GM21390 (cell line): ENCODE measurements around the gene RAPGEF6.
"Not testable (repeated sequence)": the region's sequence is repeated elsewhere in the genome, so short reads cannot be mapped to it uniquely, and the experiment has no call there.

ENCODE experiments used
- ATAC-seq: cut with Tn5 transposase; IDR thresholded peaks from one replicate; pipeline ENCODE4 v1.9.1; 2021; ENCODE audit not compliant: unreplicated experiment

RAPGEF6 gene

DNA sequence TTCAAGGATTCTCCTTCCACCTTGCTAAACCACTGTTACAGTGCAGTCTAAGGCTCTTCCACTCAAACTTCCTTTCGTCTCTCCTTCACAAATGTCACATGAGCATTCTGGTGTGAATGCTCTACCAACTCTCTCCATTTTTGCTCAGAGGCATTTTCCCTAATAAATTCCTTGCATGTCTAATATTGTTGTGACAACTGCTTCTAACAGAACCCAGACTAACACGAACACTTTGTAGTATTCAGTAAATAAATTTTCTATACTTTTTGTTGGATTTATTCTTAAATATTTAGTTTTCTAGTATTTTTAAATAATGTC, 24.0 kb downstream of the RAPGEF6 start:
- no peak for ATAC-seq

DNA sequence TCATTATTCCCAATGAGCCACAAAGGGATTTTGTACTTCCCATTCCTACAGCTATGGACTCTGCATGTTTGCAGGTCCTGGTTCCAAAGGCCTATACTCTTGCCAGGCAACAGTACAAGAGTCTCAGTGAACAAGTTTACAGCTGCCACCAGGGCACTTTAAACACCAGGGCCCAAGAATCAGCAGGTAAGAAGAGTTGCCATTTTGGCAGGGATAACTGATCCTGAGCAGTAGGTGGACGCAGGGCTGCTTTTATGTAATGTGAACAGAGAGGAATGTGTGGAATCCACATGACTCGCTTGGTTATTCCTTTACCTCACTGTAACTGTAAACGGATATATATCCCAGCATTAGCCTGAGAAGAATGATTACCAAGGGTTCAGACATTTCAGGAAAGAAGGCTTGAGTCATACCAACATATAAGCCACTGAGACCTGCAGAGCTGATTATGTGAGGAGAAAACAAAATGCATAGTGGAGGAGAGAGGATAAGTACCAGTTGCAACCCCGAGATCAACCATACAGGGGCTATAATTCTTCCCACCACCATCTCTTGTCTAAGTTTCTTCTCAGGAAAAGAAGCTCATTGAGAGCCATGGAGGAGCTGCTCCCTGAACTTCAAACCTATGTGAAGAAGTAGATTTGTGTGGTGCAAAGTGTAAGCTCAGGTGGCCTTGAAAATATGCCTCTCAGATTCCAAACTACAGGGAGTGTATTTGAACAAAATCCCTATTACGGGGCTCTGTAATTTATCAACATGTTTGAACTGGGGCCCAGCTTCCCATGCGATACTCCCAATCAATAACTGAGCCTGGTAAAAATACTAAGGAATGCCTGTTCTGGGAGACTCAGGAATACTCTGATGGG, 24.6 kb downstream of the RAPGEF6 start:
- no peak for ATAC-seq

DNA sequence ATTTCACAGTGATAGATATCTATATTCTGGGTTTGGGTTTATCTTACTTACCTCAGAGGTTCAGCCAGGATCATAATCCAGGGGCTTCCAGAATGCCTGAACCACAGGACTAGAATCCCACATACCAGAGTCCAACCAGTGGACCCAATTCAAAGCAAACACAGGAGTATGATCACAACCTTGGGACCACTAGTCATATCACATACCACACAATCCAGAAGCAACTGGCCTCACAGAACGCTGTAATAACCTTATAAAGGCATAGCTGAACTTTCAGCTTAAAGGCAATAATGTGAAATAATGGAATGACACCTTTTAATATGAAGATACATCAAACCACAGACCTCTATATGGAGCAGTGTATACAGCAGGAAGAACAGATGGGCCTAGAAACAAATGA, 25.3 kb downstream of the RAPGEF6 start:
- ATAC-seq: no peak

DNA sequence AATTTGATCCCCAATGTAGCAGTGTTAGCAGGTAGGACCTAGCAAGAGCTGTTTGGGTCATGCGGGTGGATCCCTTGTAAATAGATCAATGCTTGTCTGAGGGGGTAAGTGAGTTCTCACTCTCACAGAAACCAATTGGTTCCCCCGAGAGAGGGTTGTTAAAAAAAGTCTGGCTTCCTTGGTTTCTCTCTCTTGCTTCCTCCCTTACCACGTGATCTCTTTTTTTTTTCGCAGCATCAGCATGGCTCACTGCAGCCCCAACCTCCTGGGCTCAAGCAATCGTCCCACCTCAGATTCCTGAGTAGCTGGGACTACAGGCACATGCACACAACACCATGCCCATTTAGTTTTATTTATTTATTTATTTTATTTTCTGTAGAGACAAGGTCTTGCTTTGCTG, 26.4 kb downstream of the RAPGEF6 start:
- ATAC-seq: no peak

DNA sequence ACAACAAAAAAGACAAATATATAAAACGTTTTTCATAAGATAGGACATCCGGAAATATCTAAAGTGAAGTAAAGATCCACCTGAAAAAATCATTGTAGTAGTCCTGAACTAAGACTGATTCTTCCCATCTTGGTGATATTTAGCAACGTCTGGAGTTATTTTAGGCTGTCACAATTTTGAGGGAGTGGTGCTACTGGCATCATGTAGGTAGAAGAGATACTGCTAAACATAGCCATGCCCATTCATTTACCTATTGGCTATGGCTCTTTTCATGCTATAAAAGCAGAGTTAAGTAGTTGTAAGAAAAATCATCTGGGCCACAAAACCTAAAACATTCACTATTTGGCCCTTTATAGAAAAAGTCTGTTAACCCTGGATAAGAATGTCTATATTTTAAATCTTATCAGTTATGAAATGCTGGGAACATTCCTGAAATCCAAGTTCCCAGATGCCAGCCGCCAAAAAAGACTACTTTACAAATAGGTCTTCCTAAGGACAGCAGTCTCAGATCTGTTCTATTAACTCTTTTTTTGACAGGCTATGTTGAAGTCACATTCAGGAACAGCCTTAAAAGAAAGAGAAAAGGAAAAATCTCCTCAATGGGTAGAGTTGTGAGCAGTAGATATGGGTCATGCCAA, 27.0 kb downstream of the RAPGEF6 start:
- ATAC-seq: no peak

DNA sequence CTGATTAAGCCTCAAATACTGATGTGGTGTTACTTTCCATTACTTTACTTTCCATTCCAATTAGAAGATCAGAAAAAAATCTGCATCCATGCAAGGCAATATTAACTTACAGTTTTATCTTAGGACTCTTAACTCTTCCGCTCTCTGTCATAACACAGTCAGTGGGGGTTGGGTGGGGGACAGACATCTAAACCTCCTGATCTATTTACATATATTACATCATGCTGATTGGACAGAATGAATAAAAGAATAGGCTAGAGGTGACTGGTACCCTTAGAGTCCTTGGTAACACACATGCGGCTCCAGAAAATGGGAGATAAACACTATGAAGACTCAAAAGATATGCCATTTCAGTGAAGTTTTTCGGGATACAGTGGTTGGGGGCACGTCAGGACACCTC, 27.6 kb downstream of the RAPGEF6 start:
- no peak for ATAC-seq

DNA sequence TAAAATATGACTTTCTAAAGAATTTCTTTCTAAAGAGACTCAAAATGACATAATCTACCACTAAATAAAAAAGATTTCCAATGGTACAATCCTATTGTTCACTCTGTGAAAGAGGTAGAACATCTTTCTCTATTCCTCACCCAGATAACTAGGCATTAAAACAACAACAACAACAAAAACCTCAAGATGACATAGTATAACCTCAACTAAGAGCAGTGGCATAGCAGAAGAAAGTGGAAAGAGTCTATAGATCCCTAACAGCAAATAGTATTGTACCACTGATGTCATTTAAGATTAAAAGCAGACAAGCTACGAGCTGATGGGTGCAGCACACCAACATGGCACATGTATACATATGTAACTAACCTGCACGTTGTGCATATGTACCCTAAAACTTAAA, 29.9 kb downstream of the RAPGEF6 start:
- ATAC-seq: no peak

DNA sequence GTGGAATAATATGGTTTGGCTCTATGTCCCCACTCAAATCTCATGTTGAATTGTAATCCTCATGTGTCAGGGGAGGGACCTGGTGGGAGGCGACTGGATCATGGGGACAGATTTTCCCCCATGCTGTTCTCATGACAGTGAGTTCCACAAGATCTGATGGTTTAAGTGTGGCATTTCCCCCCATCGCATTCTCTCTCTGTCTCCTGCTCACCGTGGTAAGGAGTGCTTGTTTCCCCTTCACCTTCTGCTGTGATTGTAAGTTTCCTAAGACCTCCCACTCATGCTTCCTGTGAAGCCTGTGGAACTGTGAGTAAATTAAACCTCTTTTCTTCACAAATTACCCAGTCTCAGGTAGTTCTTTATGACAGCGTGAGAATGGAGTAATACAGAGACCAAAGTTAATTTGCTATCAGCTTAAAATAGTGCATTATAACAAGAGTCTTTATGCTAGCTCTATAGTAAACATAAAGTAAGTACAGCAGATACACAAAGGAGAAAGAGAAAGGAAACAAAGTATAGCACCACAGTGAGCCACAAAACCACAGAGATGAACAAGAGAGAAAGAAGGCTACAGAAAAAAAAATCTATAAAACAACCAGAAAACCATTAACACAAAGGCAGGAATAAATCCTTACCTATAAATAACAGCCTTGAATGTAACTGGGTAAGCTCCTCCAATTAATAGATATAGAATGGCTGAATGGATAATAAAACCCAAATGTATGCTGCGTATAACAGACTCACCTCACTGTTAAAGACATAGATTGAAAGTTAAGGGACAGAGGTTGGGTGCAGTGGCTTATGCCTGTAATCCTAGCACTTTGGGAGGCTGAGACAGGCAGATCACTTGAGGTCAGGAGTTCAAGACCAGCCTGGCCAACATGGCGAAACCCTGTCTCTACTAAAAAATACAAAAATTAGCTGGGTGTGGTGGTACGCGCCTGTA, 39.7 kb downstream of the RAPGEF6 start:
- ATAC-seq: peak; percentile 87

DNA sequence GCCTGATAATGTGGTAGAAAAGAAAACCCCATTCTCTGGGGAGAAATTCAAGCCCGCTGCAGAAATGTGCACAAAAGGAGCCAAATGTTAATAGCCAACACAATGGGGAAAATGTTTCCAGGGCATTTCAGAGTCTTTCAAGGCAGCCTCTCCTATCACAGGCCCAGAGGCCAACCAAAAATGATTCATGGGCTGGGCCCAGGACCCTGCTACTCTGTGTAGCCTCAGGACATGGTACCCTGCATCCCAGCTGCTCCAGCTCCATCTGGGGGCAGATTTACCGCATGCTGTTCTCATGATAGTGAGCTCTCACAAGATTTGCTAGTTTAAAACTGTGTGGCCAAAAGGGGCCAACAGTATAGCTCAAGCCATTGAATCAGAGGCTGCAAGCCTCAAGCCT, 41.1 kb downstream of the RAPGEF6 start:
- no peak for ATAC-seq

DNA sequence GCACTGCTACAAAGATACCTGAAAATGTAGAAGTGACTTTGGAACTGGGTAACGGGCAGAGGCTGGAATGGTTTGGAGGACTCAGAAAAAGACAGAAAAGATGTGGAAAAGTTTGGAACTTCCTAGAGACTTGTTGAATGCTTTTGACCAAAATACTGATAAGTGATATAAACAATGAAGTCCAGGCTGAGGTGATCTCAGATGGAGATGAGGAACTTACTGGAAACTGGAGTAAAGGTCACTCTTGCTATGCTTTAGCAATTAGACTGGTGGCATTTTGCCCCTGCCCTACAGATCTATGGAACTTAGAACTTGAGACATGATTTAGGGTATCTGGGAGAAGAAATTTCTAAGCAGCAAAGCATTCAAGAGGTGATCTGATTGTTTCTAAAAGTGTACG, 41.6 kb downstream of the RAPGEF6 start:
- not testable (repeated sequence) for ATAC-seq

DNA sequence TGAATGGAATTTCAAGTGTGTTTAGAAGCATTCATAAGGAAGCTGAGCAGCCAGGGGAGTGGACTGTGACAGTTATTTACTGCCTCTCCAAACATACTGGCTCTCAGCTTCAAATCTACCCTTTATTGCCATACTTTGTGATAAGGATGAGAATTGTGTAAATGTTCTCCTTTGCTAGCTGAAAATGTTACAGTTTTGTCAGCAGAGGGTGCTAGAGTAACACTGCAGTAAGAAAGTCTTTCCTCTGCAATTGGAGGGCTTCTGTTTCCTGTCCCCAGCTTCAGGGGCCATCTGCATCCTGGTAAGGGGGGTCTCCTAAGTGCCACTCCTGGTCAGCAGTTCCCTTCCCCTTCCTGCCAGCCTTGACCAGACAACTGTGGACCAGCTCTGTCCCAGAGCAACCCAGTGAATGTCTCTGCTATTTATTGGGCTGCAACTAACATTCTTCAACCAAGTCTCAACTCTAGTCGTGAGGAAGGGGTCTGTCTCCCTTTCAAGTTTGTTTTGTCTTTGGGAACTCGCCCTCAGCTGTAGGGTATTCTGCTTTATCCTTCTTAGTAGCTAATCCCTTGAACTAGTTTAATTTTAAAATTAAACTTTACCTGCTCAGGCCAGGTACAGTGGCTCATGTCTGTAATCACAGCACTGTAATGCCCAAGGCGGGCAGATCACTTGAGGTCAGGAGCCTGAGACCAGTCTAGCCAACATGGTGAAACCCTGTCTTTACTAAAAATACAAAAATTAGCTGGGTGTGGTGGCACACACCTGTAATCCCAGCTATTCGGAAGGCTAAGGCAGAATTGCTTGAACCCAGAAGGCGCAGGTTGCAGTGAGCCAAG, 45.3 kb downstream of the RAPGEF6 start:
- ATAC-seq: peak; percentile 51

DNA sequence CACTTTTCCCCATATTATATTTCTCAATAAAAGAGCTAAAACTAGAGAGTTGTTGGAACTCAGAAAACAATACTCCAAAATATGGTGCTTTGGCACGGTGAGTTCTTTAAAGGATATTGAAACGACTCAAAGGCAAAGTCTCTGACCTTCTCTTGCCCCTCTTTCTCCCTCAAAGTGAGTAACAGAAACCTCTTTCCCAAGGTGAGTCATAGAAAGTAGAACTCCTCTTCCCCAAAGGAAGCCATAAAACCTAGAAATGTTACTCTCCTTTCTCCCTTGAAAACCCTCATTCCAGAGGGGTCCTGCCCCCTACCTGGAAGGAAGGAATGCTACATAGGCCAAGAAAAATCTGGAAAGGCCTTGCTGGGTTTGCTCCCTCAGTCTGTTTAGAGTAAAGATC, 47.5 kb downstream of the RAPGEF6 start:
- no peak for ATAC-seq

DNA sequence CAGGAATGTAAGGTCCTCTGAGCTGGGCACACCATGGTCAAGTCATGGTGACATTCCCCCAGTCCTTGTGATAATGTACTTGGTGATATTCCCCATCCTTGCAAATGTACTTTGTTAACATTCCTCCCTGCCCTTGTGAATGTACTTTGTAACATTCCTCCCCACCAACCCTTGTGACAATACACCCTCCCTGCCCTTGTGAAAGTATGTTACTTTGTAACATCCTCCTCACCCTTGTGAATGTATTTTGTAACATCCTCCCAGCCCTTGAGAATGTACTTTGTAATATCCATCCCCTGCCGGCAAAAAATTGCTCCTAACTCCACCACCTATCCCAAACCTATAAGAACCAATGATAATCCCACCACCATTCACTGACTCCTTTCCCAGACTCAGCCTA, 53.3 kb downstream of the RAPGEF6 start:
- no peak for ATAC-seq

DNA sequence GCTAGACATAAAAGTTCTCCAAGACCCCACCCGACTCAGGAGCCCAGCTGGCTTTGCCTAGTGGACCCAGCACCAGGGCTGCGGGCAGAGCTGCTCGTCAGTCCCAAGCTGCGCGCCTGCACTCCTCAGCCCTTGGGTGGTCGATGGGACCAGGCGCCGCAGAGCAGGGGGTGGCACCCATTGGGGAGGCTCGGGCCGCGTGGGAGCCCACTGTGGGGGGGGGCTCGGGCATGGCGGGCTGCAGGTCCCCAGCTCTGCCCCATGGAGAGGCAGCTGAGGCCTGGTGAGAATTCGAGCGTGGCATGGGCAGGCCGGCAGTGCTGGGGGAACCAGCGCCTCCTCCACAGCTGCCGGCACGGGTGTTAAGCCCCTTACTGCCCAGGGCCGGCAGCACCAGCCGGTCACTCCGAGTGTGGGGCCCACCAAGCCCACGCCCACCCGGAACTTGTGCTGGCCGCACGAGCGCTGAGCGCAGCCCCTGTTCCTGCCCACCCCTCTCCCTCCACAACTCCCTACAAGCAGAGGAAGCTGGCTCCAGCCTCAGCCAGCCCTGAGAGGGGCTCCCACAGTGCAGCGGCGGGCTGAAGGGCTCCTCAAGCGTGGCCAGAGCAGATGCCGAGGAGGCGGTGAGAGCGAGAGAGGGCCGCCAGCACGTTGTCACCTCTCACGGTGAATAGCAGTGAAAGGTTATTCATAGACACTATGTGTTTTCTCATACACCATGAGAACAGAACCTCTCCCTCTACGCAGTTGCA, 54.9 kb downstream of the RAPGEF6 start:
- no peak for ATAC-seq

DNA sequence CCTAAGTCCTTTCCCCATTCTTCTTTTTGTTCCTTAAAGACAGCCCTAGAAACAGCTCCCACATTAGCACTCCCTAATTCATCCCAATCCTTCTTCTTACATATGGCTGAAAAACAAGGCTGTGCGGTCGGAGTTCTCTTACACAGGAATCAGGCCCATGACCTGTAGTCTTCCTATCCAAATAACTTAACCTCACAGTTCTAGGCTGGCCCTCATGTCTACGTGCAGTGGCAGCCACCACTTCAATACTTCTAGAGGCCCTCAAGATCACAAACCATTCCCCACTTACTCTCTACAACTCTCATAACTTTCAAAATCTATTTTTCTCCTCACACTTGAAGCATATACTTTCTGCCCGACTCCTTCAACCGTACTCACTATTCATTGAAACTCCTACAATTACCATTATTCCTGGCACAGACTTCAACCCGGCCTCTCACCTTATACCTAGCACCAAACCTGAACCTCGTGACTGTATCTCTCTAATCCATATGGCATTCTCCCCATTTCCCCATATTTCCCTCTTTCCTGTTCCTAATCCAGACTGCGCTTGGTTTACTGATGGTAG, 59.3 kb downstream of the RAPGEF6 start:
- ATAC-seq: no peak

DNA sequence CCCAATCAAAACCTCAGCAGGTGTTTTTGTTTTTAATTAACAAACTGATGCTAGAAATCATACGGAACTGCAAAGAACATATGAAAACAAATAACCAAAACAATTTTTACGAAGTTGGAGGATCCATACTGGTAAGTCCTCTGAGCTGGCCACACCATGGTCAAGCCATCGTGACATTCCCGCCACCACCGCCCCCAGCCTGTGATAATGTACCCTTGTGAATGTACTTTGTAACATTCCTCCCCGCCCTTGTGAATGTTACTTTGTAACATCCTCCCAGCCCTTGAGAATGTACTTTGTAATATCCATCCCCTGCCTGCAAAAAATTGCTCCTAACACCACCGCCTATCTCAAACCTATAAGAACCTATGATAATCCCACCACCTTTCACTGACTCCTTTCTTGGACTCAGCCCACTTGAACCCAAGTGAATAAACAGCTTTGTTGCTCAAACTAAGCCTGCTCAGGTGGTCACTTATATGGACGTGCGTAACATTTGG, 63.3 kb downstream of the RAPGEF6 start:
- ATAC-seq: no peak

DNA sequence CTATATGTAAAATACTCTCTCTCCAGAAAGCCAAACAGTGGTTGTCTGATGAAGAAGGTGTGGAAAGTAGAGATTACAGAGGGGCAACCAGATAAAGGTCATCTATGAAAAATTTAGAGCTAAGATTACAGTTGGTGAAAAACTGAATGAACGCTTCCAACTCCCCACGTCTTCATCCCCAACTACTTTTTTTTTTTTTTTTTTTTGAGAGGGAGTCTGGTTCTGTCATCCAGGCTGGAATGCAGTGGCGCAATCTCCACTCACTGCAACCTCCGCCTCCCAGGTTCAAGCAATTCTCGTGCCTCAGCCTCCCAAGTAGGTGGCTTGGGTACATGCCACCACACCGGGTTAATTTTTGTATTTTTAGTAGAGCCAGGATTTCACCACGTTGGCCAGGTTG, 64.3 kb downstream of the RAPGEF6 start:
- ATAC-seq: no peak

DNA sequence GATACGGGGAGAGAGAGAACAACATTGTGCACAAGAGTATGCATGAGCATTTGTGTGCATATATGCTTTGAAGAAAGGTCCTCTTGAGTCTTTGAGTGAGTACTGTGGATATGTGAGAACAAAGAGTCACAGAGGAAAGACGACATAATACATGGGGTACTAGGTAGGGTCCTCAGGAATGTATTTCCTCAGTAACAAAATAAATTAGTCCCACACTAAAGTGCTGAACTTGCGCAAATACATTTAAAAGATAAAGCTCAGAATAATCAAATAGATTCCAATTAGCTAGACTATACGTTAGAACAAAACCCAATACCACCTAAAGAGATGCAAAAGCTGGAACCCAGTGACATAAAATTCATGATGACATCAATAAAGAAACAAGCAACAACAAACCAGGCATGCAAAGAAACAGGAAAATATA, 70.8 kb downstream of the RAPGEF6 start:
- ATAC-seq: no peak

DNA sequence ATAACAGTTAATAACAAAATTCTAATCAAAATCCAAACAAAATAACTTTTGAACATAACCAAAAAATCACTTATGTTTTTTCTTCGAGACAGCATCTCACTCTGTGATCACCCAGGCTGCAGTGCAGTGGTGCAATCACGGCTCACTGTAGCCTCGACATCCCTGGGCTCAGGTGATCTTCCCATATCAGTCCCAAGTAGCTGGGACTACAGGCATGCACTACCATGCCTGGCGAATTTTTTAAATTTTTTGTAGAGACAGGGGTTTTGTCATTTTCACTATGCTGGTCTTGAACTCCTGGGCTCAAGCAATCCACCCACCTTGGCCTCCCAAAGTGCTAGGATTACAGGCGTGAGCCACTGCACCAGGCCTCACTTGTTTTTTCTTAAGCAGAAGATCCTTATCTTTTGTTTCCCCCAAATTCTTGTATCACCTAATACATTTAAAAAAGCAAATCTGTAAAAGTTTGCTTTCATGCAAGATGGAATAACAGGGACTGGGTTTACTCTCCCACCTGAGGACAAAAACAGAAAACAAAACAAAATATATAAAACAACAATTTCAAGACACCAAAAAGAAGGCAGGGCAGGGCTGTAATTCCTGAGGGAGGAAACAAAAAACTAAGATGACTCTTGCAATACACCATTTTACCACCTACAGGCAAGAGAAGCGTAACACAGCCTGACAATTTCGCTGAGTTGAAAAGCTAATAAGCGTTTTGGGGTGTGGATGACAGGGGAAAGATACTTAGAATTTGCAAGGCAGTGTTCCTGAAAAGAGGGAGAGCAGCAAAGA, 71.4 kb downstream of the RAPGEF6 start:
- ATAC-seq: no peak
